GM21390 (cell line): Measurements from ENCODE around the gene FLNC.

Experiments used
- ATAC-seq: cut with Tn5 transposase; IDR thresholded peaks from one replicate; pipeline ENCODE4 v1.9.1; 2021; ENCODE audit not compliant: unreplicated experiment

Gene FLNC

GRCh38 chr7:128829391-128830166, 627 bp upstream of the FLNC start:
- no peak for ATAC-seq

- ATAC-seq = no peak
These were observed 1.2 kb downstream of the FLNC start for GRCh38 chr7:128831178-128831993.

- no peak for ATAC-seq
These were observed 2.0 kb downstream of the FLNC start for GRCh38 chr7:128831994-128832879.

- no peak for ATAC-seq
These were observed 2.6 kb downstream of the FLNC start for GRCh38 chr7:128832880-128833147.

- ATAC-seq = no peak
These were observed 3.1 kb downstream of the FLNC start for GRCh38 chr7:128833148-128833945.

GRCh38 chr7:128833946-128834325, 3.7 kb downstream of the FLNC start:
- no peak for ATAC-seq

GRCh38 chr7:128835231-128835751, 5.1 kb downstream of the FLNC start:
- ATAC-seq = no peak

- ATAC-seq = no peak
These were observed 5.8 kb downstream of the FLNC start for GRCh38 chr7:128835790-128836641.

GRCh38 chr7:128836729-128837348, 6.6 kb downstream of the FLNC start:
- ATAC-seq = no peak

GRCh38 chr7:128837521-128837921, 7.3 kb downstream of the FLNC start:
- no peak for ATAC-seq

- no peak for ATAC-seq
These were observed 8.0 kb downstream of the FLNC start for GRCh38 chr7:128838109-128838779.

GRCh38 chr7:128838981-128839731, 8.9 kb downstream of the FLNC start:
- ATAC-seq = no peak

- ATAC-seq = no peak
These were observed 9.6 kb downstream of the FLNC start for GRCh38 chr7:128839751-128840177.

- no peak for ATAC-seq
These were observed 10.3 kb downstream of the FLNC start for GRCh38 chr7:128840326-128841170.

GRCh38 chr7:128841171-128841690, 11.0 kb downstream of the FLNC start:
- no peak for ATAC-seq

- ATAC-seq = no peak
These were observed 11.9 kb downstream of the FLNC start for GRCh38 chr7:128841921-128842673.
